Measurements from ENCODE around the gene INHBB. TPM values are rescaled to one million over a fixed set of nuclear protein-coding genes. Genes with fewer than 3 reads are reported as not detected.
A peak's percentile ranks its signal among the peaks of the same experiment; 100 is the strongest.

The INHBB gene
- total RNA-seq, 1 experiment from 2014 or later: 223 TPM

- ChIA-PET CTCF (interaction anchor here (1.0 kb wide), 1 partner anchor 45 kb away, joined by 3 read pairs; no protein-coding TSS in a partner anchor), POLR2A (ENCODE audit: unreplicated experiment) (interaction anchor here (0.6 kb wide), 1 partner anchor 120 kb away, joined by 4 read pairs; no protein-coding TSS in a partner anchor)
- intact Hi-C loops (cut with micrococcal nuclease): no loop called here
- TF ChIP-seq, protein P1, sequence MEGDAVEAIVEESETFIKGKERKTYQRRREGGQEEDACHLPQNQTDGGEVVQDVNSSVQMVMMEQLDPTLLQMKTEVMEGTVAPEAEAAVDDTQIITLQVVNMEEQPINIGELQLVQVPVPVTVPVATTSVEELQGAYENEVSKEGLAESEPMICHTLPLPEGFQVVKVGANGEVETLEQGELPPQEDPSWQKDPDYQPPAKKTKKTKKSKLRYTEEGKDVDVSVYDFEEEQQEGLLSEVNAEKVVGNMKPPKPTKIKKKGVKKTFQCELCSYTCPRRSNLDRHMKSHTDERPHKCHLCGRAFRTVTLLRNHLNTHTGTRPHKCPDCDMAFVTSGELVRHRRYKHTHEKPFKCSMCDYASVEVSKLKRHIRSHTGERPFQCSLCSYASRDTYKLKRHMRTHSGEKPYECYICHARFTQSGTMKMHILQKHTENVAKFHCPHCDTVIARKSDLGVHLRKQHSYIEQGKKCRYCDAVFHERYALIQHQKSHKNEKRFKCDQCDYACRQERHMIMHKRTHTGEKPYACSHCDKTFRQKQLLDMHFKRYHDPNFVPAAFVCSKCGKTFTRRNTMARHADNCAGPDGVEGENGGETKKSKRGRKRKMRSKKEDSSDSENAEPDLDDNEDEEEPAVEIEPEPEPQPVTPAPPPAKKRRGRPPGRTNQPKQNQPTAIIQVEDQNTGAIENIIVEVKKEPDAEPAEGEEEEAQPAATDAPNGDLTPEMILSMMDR (conservative IDR thresholded peaks at IDR 0.05; ENCODE audit: low read depth, low read length): no peak
- TF ChIP-seq EZH2 (IDR thresholded peaks at IDR 0.05; ENCODE audit: low read length, unreplicated experiment) (no peak), EZH2phosphoT487 (IDR thresholded peaks at IDR 0.05; ENCODE audit: borderline replicate concordance, low read length) (no peak)
- ATAC-seq: peak; percentile 64
- no TSS peak for BruUV-seq (replicated peaks)
- H3K36me3 ChIP-seq (ENCODE audit: low read depth, low read length): peaks cover 37% of the 10 kb centered on the region
- no peaks in the 10 kb centered on the region for H3K9me2 ChIP-seq (replicated peaks; ENCODE audit: low read length)
- peak overlapping the region; percentile 16; the same call in 1 of the 2 replicates for H3K9ac ChIP-seq (ENCODE audit: low read length)
- peaks cover 55% of the 10 kb centered on the region for H3K79me2 ChIP-seq (ENCODE audit: low read length)
- DNase-seq: peak; percentile 91
- peak overlapping the region; percentile 68 for H3K27ac ChIP-seq (ENCODE audit: low read length)
- no peaks in the 10 kb centered on the region for H3K9me3 ChIP-seq (ENCODE audit: low read length)
- H4K20me1 ChIP-seq (ENCODE audit: low read length): peaks cover 37% of the 10 kb centered on the region
- H3K4me1 ChIP-seq (ENCODE audit: insufficient read depth, low read length): peaks cover 50% of the 10 kb centered on the region
- no peak overlapping the region for H2AFZ ChIP-seq (ENCODE audit: low read length)
- H3F3A ChIP-seq (ENCODE audit: low read length, unreplicated experiment): peaks cover 8% of the 10 kb centered on the region
- no peaks in the 10 kb centered on the region for H3K27me3 ChIP-seq (ENCODE audit: low read length)
- H3K4me3 ChIP-seq (ENCODE audit: low read length): no peak overlapping the region
- peak overlapping the region; percentile 86 for H3K4me2 ChIP-seq (ENCODE audit: low read length)
These were observed 7.0 kb downstream of the INHBB start for GRCh38 chr2:120352696-120353590.

GRCh38 chr2:120353591-120353898, 7.6 kb downstream of the INHBB start:
- intact Hi-C loops (cut with micrococcal nuclease): no loop called here
- CTCF ChIA-PET: interaction anchor here (1.0 kb wide), 1 partner anchor 44 kb away, joined by 3 read pairs; no protein-coding TSS in a partner anchor

DNA sequence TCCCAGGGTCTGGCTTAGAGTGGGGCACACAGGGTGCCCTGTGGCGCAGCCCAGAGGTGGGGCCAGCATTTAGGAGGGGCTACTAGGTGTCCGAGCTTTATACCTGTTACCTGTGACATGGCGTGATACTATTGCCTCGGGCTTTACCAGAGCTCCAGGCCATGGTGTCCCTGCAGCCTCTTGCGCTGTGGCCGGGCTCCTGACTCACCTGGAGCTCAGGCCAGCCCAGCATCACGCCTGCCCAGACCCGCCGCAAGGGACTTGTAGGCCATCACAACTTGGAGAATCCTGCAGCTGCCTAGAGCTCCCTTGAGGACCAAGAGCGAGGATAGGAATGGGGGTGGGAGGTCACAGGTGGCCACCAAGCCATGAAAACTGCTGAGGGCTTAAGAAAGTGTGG, 8.0 kb downstream of the INHBB start:
- ChIA-PET POLR2A (ENCODE audit: unreplicated experiment) (no interaction called here), CTCF (interaction anchor here (1.0 kb wide), 1 partner anchor 43 kb away, joined by 3 read pairs; no protein-coding TSS in a partner anchor)
- H3K9me3 ChIP-seq (ENCODE audit: low read length): no peaks in the 10 kb centered on the region
- H3K4me1 ChIP-seq (ENCODE audit: insufficient read depth, low read length): peaks cover 54% of the 10 kb centered on the region
- peaks cover 45% of the 10 kb centered on the region for H3K79me2 ChIP-seq (ENCODE audit: low read length)
- no peaks in the 10 kb centered on the region for H3K9me2 ChIP-seq (replicated peaks; ENCODE audit: low read length)
- no TSS peak for BruUV-seq (replicated peaks)
- no peak for TF ChIP-seq EZH2phosphoT487 (IDR thresholded peaks at IDR 0.05; ENCODE audit: borderline replicate concordance, low read length)
- TF ChIP-seq, protein P1 (conservative IDR thresholded peaks at IDR 0.05; ENCODE audit: low read depth, low read length): no peak
- DNase-seq (no peak), ATAC-seq (no peak)
- intact Hi-C loops (cut with micrococcal nuclease): no loop called here
- H3K4me2 ChIP-seq (ENCODE audit: low read length): no peak overlapping the region
- no peak overlapping the region for H3K9ac ChIP-seq (ENCODE audit: low read length)
- no peak overlapping the region for H3K27ac ChIP-seq (ENCODE audit: low read length)
- H4K20me1 ChIP-seq (ENCODE audit: low read length): peaks cover 29% of the 10 kb centered on the region
- H3K27me3 ChIP-seq (ENCODE audit: low read length): no peaks in the 10 kb centered on the region
- peaks cover 30% of the 10 kb centered on the region for H3K36me3 ChIP-seq (ENCODE audit: low read depth, low read length)
- H3K4me3 ChIP-seq (ENCODE audit: low read length): no peak overlapping the region
- peaks cover 8% of the 10 kb centered on the region for H3F3A ChIP-seq (ENCODE audit: low read length, unreplicated experiment)
- H2AFZ ChIP-seq (ENCODE audit: low read length): no peak overlapping the region

More at GRCh38 chr2:120353591-120353898, 7.6 kb downstream of the INHBB start:
- H2AFZ ChIP-seq (ENCODE audit: low read length): no peak overlapping the region
- H3K9ac ChIP-seq (ENCODE audit: low read length): no peak overlapping the region
- peaks cover 49% of the 10 kb centered on the region for H3K79me2 ChIP-seq (ENCODE audit: low read length)
- no peak overlapping the region for H3K4me2 ChIP-seq (ENCODE audit: low read length)
- BruUV-seq (replicated peaks): no TSS peak
- no peaks in the 10 kb centered on the region for H3K9me3 ChIP-seq (ENCODE audit: low read length)
- no peak overlapping the region for H3K4me3 ChIP-seq (ENCODE audit: low read length)
- peaks cover 55% of the 10 kb centered on the region for H3K4me1 ChIP-seq (ENCODE audit: insufficient read depth, low read length)
- TF ChIP-seq EZH2phosphoT487 (IDR thresholded peaks at IDR 0.05; ENCODE audit: borderline replicate concordance, low read length): no peak
- H3K9me2 ChIP-seq (replicated peaks; ENCODE audit: low read length): no peaks in the 10 kb centered on the region
- no peaks in the 10 kb centered on the region for H3K27me3 ChIP-seq (ENCODE audit: low read length)
- H3F3A ChIP-seq (ENCODE audit: low read length, unreplicated experiment): peaks cover 8% of the 10 kb centered on the region
- ATAC-seq (no peak), DNase-seq (no peak)
- H3K27ac ChIP-seq (ENCODE audit: low read length): 0 out of 2 replicates have a peak overlapping the region, but pooled peaks have one; percentile 28
- peaks cover 33% of the 10 kb centered on the region for H3K36me3 ChIP-seq (ENCODE audit: low read depth, low read length)
- H4K20me1 ChIP-seq (ENCODE audit: low read length): peaks cover 33% of the 10 kb centered on the region
- POLR2A ChIA-PET (ENCODE audit: unreplicated experiment): no interaction called here
